ENCODE data around the gene PRKCG. TPM values are rescaled to one million over a fixed set of nuclear protein-coding genes. Genes with fewer than 3 reads are reported as not detected.
A peak's percentile ranks its signal among the peaks of the same experiment; 100 is the strongest.

PRKCG gene
- total and polyA plus RNA-seq, 2 of the 8 experiments (the other 6 are each of a cell fraction or from before 2014, with no cell fraction given), result 6.1 to 10.6 TPM

GRCh38 chr19:53908106-53908934 is 26.3 kb downstream of the PRKCG start (continued):
- TF ChIP-seq, protein P1, sequence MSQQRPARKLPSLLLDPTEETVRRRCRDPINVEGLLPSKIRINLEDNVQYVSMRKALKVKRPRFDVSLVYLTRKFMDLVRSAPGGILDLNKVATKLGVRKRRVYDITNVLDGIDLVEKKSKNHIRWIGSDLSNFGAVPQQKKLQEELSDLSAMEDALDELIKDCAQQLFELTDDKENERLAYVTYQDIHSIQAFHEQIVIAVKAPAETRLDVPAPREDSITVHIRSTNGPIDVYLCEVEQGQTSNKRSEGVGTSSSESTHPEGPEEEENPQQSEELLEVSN (IDR thresholded peaks at IDR 0.05), result 0 out of 2 replicates have a peak, but pooled peaks have one; percentile 12
- TF ChIP-seq HDAC2 (IDR thresholded peaks at IDR 0.05; ENCODE audit: borderline replicate concordance in 1 of 2, low read depth in 2 of 2, low read length in 2 of 2), result no peak
- peak; percentile 59; the same call in 1 of the 2 replicates for TF ChIP-seq YY1 (IDR thresholded peaks at IDR 0.05; ENCODE audit: low read depth, low read length)
- TF ChIP-seq BCL11A (IDR thresholded peaks at IDR 0.05; ENCODE audit: low read depth in 2 of 2, low read length in 2 of 2), result no peak
- no peak for TF ChIP-seq EP300 (IDR thresholded peaks at IDR 0.05; ENCODE audit: borderline replicate concordance in 1 of 2, low read depth in 2 of 2, low read length in 2 of 2)
- 0 out of 2 replicates have a peak, but pooled peaks have one; percentile 39 for TF ChIP-seq SP1 (IDR thresholded peaks at IDR 0.05; ENCODE audit: low read depth, low read length)
- TF ChIP-seq KDM1A (IDR thresholded peaks at IDR 0.05; ENCODE audit: borderline replicate concordance, low read length), result no peak
- TF ChIP-seq, protein P2, sequence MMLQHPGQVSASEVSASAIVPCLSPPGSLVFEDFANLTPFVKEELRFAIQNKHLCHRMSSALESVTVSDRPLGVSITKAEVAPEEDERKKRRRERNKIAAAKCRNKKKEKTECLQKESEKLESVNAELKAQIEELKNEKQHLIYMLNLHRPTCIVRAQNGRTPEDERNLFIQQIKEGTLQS (IDR thresholded peaks at IDR 0.05; ENCODE audit: insufficient read depth, low read depth, low read length), result 0 out of 2 replicates have a peak, but pooled peaks have one; percentile 12
- TF ChIP-seq SIN3A (conservative IDR thresholded peaks at IDR 0.05 in 1 of 2, IDR thresholded peaks at IDR 0.05 in 1 of 2; ENCODE audit: low read depth in 1 of 2, low read length in 2 of 2), result peak; percentile 12 to 69; a peak in 1 of 4 replicates
- no peak for TF ChIP-seq KDM5A (IDR thresholded peaks at IDR 0.05; ENCODE audit: low read length)
- no peak for TF ChIP-seq CHD1 (IDR thresholded peaks at IDR 0.05; ENCODE audit: low read depth, low read length)
- no peak for TF ChIP-seq FOSL1 (IDR thresholded peaks at IDR 0.05; ENCODE audit: insufficient read depth, low read depth, low read length)
- peak; percentile 41; the same call in 1 of the 2 replicates for TF ChIP-seq CREB1 (IDR thresholded peaks at IDR 0.05)
